CD4-positive, alpha-beta T cell (primary cell): Measurements from ENCODE around the gene POU2F1. TPM values are rescaled to one million over a fixed set of nuclear protein-coding genes. Genes with fewer than 3 reads are reported as not detected.

Experiments used
- ATAC-seq: fragments of 200-7000 bp; cut with Tn5 transposase; one replicate; pipeline ENCODE4 v1.10.0; 2022; ENCODE audit warnings: mild to moderate bottlenecking; ENCODE audit not compliant: poor library complexity
- CTCF ChIA-PET: fragments of 350-600 bp; sonication (Branson Sonifier 250); formaldehyde crosslinking; loops from one replicate; lab custom pipeline; 2021; ENCODE audit warnings: antibody characterized with exemption, inconsistent platforms; lab: Charles Lee
- POLR2A ChIA-PET: fragments of 350-600 bp; sonication (Branson Sonifier 250); formaldehyde crosslinking; loops from one replicate; lab custom pipeline; 2021; ENCODE audit warnings: antibody characterized with exemption, inconsistent platforms; lab: Charles Lee
- DNase-seq, 14 experiments: peaks; one replicate each; pipeline ENCODE4 v3.0.0-alpha.2; 2013 to 2020; ENCODE audit warnings: mixed read lengths in 2 of 14
- H3K27ac ChIP-seq, 2 donors: one replicate each; pipeline versions ENCODE4 v1.5.1 to v1.7.0; 2013; ENCODE audit warnings: low read length in 2 of 2, low read depth in 1 of 2, mild to moderate bottlenecking in 1 of 2
- H3K27me3 ChIP-seq, 2 experiments: 1 replicate in 1 of 2; 2 replicates in 1 of 2; pipeline versions ENCODE4 v1.6.1 to v1.7.0; 2013; ENCODE audit warnings: low read length in 2 of 2, control low read depth in 1 of 2, mild to moderate bottlenecking in 1 of 2, moderate library complexity in 1 of 2; ENCODE audit not compliant: insufficient read depth in 2 of 2, control insufficient read depth in 1 of 2
- H3K36me3 ChIP-seq: one replicate; pipeline ENCODE4 v1.6.1; 2013; ENCODE audit warnings: low read length, control low read depth; ENCODE audit not compliant: insufficient read depth
- H3K4me1 ChIP-seq: one replicate; pipeline ENCODE4 v1.6.1; 2013; ENCODE audit warnings: low read length, control low read depth; ENCODE audit not compliant: insufficient read depth
- H3K4me3 ChIP-seq: one replicate; pipeline ENCODE4 v1.5.1; 2013; ENCODE audit warnings: mild to moderate bottlenecking, low read length, moderate library complexity
- H3K9me3 ChIP-seq, 2 experiments: 1 replicate in 1 of 2; 2 replicates in 1 of 2; pipeline versions ENCODE4 v1.6.1 to v1.7.0; 2013; ENCODE audit warnings: low read length in 2 of 2, mild to moderate bottlenecking in 2 of 2, control low read depth in 1 of 2, moderate library complexity in 1 of 2; ENCODE audit not compliant: control insufficient read depth in 1 of 2, insufficient read depth in 1 of 2
- H3K27ac Mint-ChIP-seq: one replicate; pipeline ENCODE4 v1.8.0; 2020; ENCODE audit warnings: mixed read lengths
- H3K27me3 Mint-ChIP-seq: one replicate; pipeline ENCODE4 v1.8.0; 2021; ENCODE audit warnings: mixed read lengths
- H3K36me3 Mint-ChIP-seq: one replicate; pipeline ENCODE4 v1.8.0; 2021; ENCODE audit warnings: low read depth, mixed read lengths
- H3K4me1 Mint-ChIP-seq: one replicate; pipeline ENCODE4 v1.8.0; 2021; ENCODE audit warnings: low read depth, mixed read lengths
- H3K4me3 Mint-ChIP-seq: one replicate; pipeline ENCODE4 v1.8.0; 2020; ENCODE audit warnings: mild to moderate bottlenecking, mixed read lengths
- H3K9me3 Mint-ChIP-seq: one replicate; pipeline ENCODE4 v1.8.0; 2020; ENCODE audit warnings: mixed read lengths
- intact Hi-C, 2 experiments: fragments of 100-400 bp; cut with DNase I in 1 of 2; cut with micrococcal nuclease in 1 of 2; formaldehyde crosslinking; loops; one replicate each; pipeline versions ENCODE4 v1.15.1 to v1.9.0; 2023 to 2025; cut with DNase I, micrococcal nuclease
- total RNA-seq, 174 experiments: library from RNA in 2 of 174; stranded (reverse) in 2 of 174; gene quantifications; one replicate each; pipeline ENCODE4 v1.2.3 and lab custom pipeline; 2021 to 2026
- TF ChIP-seq, protein P1 (sequence below): fragments of 200-600 bp; IDR thresholded peaks from one replicate; pipeline ENCODE4 v1.8.0; 2022; ENCODE audit warnings: antibody characterized with exemption, mild to moderate bottlenecking

Gene POU2F1
- total RNA-seq, 2 experiments from 2014 or later, result 27.0 to 28.6 TPM

GRCh38 chr1:167412920-167413319 lies 192.2 kb downstream of the POU2F1 start:
- Mint-ChIP-seq H3K4me1 (peaks cover 8% of the 10 kb centered on the region), H3K9me3 (no peaks in the 10 kb centered on the region), H3K4me3 (no peak overlapping the region), H3K27ac (no peak overlapping the region), H3K27me3 (no peaks in the 10 kb centered on the region), H3K36me3 (peaks cover 80% of the 10 kb centered on the region)
- no peaks in the 10 kb centered on the region for H3K4me1 ChIP-seq
- DNase-seq, result no peak
- intact Hi-C loops, result loop anchor here (10.0 kb wide), 2 partner anchors 58 to 148 kb away; no protein-coding TSS in a partner anchor
- H3K9me3 ChIP-seq, result no peaks in the 10 kb centered on the region
- ChIA-PET CTCF (interaction anchor here (0.7 kb wide), 1 partner anchor 25 kb away, joined by 3 read pairs; no protein-coding TSS in a partner anchor), POLR2A (no interaction called here)
- H3K4me3 ChIP-seq, result no peak overlapping the region
- no peak for ATAC-seq
- no peak overlapping the region for H3K27ac ChIP-seq
- H3K36me3 ChIP-seq, result peaks cover 24% of the 10 kb centered on the region
- H3K27me3 ChIP-seq, result no peaks in the 10 kb centered on the region
- TF ChIP-seq, protein P1, sequence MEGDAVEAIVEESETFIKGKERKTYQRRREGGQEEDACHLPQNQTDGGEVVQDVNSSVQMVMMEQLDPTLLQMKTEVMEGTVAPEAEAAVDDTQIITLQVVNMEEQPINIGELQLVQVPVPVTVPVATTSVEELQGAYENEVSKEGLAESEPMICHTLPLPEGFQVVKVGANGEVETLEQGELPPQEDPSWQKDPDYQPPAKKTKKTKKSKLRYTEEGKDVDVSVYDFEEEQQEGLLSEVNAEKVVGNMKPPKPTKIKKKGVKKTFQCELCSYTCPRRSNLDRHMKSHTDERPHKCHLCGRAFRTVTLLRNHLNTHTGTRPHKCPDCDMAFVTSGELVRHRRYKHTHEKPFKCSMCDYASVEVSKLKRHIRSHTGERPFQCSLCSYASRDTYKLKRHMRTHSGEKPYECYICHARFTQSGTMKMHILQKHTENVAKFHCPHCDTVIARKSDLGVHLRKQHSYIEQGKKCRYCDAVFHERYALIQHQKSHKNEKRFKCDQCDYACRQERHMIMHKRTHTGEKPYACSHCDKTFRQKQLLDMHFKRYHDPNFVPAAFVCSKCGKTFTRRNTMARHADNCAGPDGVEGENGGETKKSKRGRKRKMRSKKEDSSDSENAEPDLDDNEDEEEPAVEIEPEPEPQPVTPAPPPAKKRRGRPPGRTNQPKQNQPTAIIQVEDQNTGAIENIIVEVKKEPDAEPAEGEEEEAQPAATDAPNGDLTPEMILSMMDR, result no peak

- Mint-ChIP-seq H3K27ac (no peak overlapping the region), H3K9me3 (no peaks in the 10 kb centered on the region), H3K36me3 (peaks cover 77% of the 10 kb centered on the region), H3K27me3 (no peaks in the 10 kb centered on the region), H3K4me3 (no peak overlapping the region), H3K4me1 (peaks cover 8% of the 10 kb centered on the region)
- Histone ChIP-seq H3K27ac (no peak overlapping the region), H3K27me3 (no peaks in the 10 kb centered on the region), H3K4me3 (no peak overlapping the region), H3K36me3 (peaks cover 26% of the 10 kb centered on the region), H3K4me1 (no peaks in the 10 kb centered on the region), H3K9me3 (no peaks in the 10 kb centered on the region)
- ATAC-seq, result no peak
- ChIA-PET CTCF (interaction anchor here (0.7 kb wide), 1 partner anchor 25 kb away, joined by 3 read pairs; no protein-coding TSS in a partner anchor), POLR2A (no interaction called here)
- TF ChIP-seq, protein P1, result no peak
- no peak for DNase-seq
- intact Hi-C loops, result loop anchor here (10.0 kb wide), 2 partner anchors 59 to 149 kb away; no protein-coding TSS in a partner anchor
Observed at GRCh38 chr1:167413328-167413727, 192.6 kb downstream of the POU2F1 start.

DNA sequence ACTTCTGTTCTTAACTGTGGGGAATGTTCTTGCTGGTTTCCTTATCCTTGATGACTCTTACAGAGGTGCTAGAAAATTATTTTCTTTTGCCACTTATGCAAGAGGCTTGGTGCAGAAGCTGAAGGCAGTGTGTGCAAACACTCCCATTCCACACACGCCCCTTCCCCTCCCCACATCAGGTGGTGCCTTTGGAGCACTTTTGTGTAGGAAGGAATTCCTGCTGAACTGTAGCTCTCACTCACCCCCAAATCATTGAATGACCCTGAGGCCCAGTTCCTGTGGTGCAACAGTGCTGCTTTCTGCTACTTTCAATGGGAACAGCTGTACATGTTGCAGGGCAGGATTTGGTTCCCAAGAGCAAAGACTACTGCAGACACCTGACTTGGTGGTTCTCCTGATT lies 195.8 kb downstream of the POU2F1 start:
- intact Hi-C loops, result loop anchor here (10.0 kb wide), 2 partner anchors 62 to 152 kb away; no protein-coding TSS in a partner anchor
- TF ChIP-seq, protein P1, result no peak
- H3K9me3 ChIP-seq, result no peaks in the 10 kb centered on the region
- H3K4me3 ChIP-seq, result no peak overlapping the region
- POLR2A ChIA-PET, result no interaction called here
- no peaks in the 10 kb centered on the region for H3K27me3 ChIP-seq
- H3K27ac Mint-ChIP-seq, result no peak overlapping the region
- DNase-seq (no peak), ATAC-seq (no peak)
- no peak overlapping the region for H3K27ac ChIP-seq
- H3K4me1 Mint-ChIP-seq, result peaks cover 8% of the 10 kb centered on the region
- no peaks in the 10 kb centered on the region for H3K9me3 Mint-ChIP-seq
- H3K36me3 ChIP-seq, result peaks cover 29% of the 10 kb centered on the region
- no peak overlapping the region for H3K4me3 Mint-ChIP-seq
- H3K27me3 Mint-ChIP-seq, result no peaks in the 10 kb centered on the region
- no peaks in the 10 kb centered on the region for H3K4me1 ChIP-seq
- CTCF ChIA-PET, result no interaction called here
- H3K36me3 Mint-ChIP-seq, result peaks cover 56% of the 10 kb centered on the region
